Natural killer cell treated with Interleukin-12 subunit alpha and Interleukin-12 subunit beta and Interleukin-15 and Interleukin-18, amount 100 ng/mL, for 72 hours (primary cell): ENCODE results near the gene EPS8L1. TPM values are rescaled to one million over a fixed set of nuclear protein-coding genes. Genes with fewer than 3 reads are reported as not detected.

Experiments used
- ATAC-seq, 2 donors: fragments of 150-1000 bp; cut with Tn5 transposase in 1 of 2; sonication (Bioruptor Pico), chemical (Tn5 transposase) in 1 of 2; 2 replicates each; pipeline ENCODE4 v1.10.0; 2021
- DNase-seq: peaks from one replicate; pipeline ENCODE4 v3.0.0; 2022; ENCODE audit warnings: low spot score
- H3K27ac Mint-ChIP-seq, 2 donors: 1 replicate in 1 of 2; 2 replicates in 1 of 2; pipeline ENCODE4 v1.8.0; 2022; ENCODE audit warnings: mixed read lengths in 2 of 2, mild to moderate bottlenecking in 1 of 2, moderate library complexity in 1 of 2
- H3K27me3 Mint-ChIP-seq, 2 donors: 1 replicate in 1 of 2; 2 replicates in 1 of 2; pipeline ENCODE4 v1.8.0; 2022; ENCODE audit warnings: mixed read lengths in 2 of 2
- H3K36me3 Mint-ChIP-seq: one replicate; pipeline ENCODE4 v1.8.0; 2022; ENCODE audit warnings: mixed read lengths
- H3K4me1 Mint-ChIP-seq, 2 donors: 1 replicate in 1 of 2; 2 replicates in 1 of 2; pipeline ENCODE4 v1.8.0; 2022; ENCODE audit warnings: low read depth in 2 of 2, mixed read lengths in 2 of 2, mild to moderate bottlenecking in 1 of 2
- H3K4me3 Mint-ChIP-seq: one replicate; pipeline ENCODE4 v1.8.0; 2022; ENCODE audit warnings: mixed read lengths
- H3K9me3 Mint-ChIP-seq: 2 replicates; pipeline ENCODE4 v1.8.0; 2022; ENCODE audit warnings: mixed read lengths
- total RNA-seq, 2 donors: library from RNA; stranded (reverse); gene quantifications; one replicate each; pipeline ENCODE4 v1.2.3, GENCODE V29; 2022

Gene EPS8L1
- total RNA-seq, 2 donors from 2014 or later: 1.3 to 8.7 TPM

- no peak for ATAC-seq
Observed at GRCh38 chr19:55136399-55137102, 60.9 kb downstream of the EPS8L1 start.

More at GRCh38 chr19:55136399-55137102, 60.9 kb downstream of the EPS8L1 start:
- H3K27ac Mint-ChIP-seq: no peak overlapping the region
- peaks cover 0 to 2% of the 10 kb centered on the region in 2 donors for H3K4me1 Mint-ChIP-seq
- peak; percentile 5 for DNase-seq
- H3K4me3 Mint-ChIP-seq: no peak overlapping the region
- no peaks in the 10 kb centered on the region for H3K36me3 Mint-ChIP-seq
- H3K9me3 Mint-ChIP-seq: no peaks in the 10 kb centered on the region
- peaks cover 2 to 7% of the 10 kb centered on the region in 2 donors for H3K27me3 Mint-ChIP-seq

Other genes starting within 250 kb of the EPS8L1 start
- 10 to 100 TPM; 15.7 to 28.7 TPM for gene KIR2DS4, start 243.2 kb upstream of the EPS8L1 start, total RNA-seq
- gene KIR3DL2, start 225.4 kb upstream of the EPS8L1 start, total RNA-seq: 10 to 100 TPM; 10.3 to 51.2 TPM
- not detected for gene FCAR, start 201.6 kb upstream of the EPS8L1 start, total RNA-seq
- 100 to 1,000 TPM in 1 of 2 donors, 10 to 100 TPM in 1; 81.6 to 253 TPM for gene NCR1, start 169.7 kb upstream of the EPS8L1 start, total RNA-seq
- gene NLRP7, start 128.3 kb upstream of the EPS8L1 start, total RNA-seq: 1 to 10 TPM; 1.1 to 1.2 TPM
- 100 to 1,000 TPM in 1 of 2 donors, 10 to 100 TPM in 1; 50.3 to 154 TPM for gene NLRP2, start 109.5 kb upstream of the EPS8L1 start, total RNA-seq
- gene GP6, start 37.6 kb upstream of the EPS8L1 start, total RNA-seq: under 1 TPM in 1 of 2 donors, not detected in 1; 0.22 TPM
- 10 to 100 TPM; 13.4 to 31.0 TPM for gene RDH13, start 12.7 kb upstream of the EPS8L1 start, total RNA-seq
- gene PPP1R12C, start 41.8 kb downstream of the EPS8L1 start, total RNA-seq: 100 to 1,000 TPM; 157 to 251 TPM
- gene TNNT1, start 73.3 kb downstream of the EPS8L1 start, total RNA-seq: not detected
- not detected for gene TNNI3, start 81.9 kb downstream of the EPS8L1 start, total RNA-seq
- not detected for gene DNAAF3, start 90.7 kb downstream of the EPS8L1 start, total RNA-seq
- not detected for gene SYT5, start 104.4 kb downstream of the EPS8L1 start, total RNA-seq
- gene PTPRH, start 133.6 kb downstream of the EPS8L1 start, total RNA-seq: under 1 TPM in 1 of 2 donors, not detected in 1; 0.11 TPM
- gene TMEM86B, start 152.9 kb downstream of the EPS8L1 start, total RNA-seq: 10 to 100 TPM in 1 of 2 donors, 1 to 10 TPM in 1; 8.3 to 31.6 TPM
- gene PPP6R1, start 183.1 kb downstream of the EPS8L1 start, total RNA-seq: 100 to 1,000 TPM; 260 to 492 TPM
- gene HSPBP1, start 204.2 kb downstream of the EPS8L1 start, total RNA-seq: 10 to 100 TPM; 38.2 to 53.1 TPM
- gene BRSK1, start 208.1 kb downstream of the EPS8L1 start, total RNA-seq: 10 to 100 TPM; 11.9 to 15.7 TPM
- gene TMEM150B, start 249.5 kb downstream of the EPS8L1 start, total RNA-seq: 1 to 10 TPM in 1 of 2 donors, under 1 TPM in 1; 0.67 to 2.7 TPM